Ovary (tissue), 3 donors: ENCODE measurements around the gene SLC45A2.

Source experiments
- POLR2A ChIP-seq: fragments of 450-650 bp; IDR thresholded peaks from one replicate; pipeline ENCODE4 v1.6.1; 2017; ENCODE audit warnings: antibody characterized with exemption, mild to moderate bottlenecking, moderate library complexity
- TF ChIP-seq, protein P1 (sequence below), 3 donors: fragments of 450-650 bp in 2 of 3; fragments of 200-600 bp in 1 of 3; IDR thresholded peaks; one replicate each; pipeline versions ENCODE4 v1.5.1 to v1.8.0; 2016 to 2022; ENCODE audit warnings: antibody characterized with exemption in 3 of 3, mild to moderate bottlenecking in 1 of 3
- donor health status: DM: no; HTN: no; CAD: no.

DNA sequence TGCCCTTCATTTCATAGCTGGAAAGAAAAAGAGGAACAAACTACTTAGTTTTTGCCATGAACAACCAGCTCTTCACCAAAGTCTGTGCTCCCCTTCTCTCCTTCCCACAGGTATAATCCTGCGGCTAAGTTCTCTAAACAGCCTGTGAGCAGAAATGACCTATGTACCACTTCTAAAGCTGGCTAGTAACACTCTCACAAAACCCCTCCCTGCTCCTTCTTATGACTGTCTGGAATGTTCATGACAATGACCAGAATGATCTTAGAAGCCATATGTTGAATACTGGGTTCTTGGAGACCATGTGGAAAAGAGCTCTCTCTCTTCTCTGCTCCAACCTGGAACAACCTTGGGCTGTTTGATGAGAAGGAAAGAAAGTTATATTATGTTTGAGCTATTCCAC is 36.2 kb upstream of the SLC45A2 start:
- TF ChIP-seq, protein P1, sequence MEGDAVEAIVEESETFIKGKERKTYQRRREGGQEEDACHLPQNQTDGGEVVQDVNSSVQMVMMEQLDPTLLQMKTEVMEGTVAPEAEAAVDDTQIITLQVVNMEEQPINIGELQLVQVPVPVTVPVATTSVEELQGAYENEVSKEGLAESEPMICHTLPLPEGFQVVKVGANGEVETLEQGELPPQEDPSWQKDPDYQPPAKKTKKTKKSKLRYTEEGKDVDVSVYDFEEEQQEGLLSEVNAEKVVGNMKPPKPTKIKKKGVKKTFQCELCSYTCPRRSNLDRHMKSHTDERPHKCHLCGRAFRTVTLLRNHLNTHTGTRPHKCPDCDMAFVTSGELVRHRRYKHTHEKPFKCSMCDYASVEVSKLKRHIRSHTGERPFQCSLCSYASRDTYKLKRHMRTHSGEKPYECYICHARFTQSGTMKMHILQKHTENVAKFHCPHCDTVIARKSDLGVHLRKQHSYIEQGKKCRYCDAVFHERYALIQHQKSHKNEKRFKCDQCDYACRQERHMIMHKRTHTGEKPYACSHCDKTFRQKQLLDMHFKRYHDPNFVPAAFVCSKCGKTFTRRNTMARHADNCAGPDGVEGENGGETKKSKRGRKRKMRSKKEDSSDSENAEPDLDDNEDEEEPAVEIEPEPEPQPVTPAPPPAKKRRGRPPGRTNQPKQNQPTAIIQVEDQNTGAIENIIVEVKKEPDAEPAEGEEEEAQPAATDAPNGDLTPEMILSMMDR (IDR thresholded peaks at IDR 0.05), result no peak
- TF ChIP-seq POLR2A, result no peak
